ENCODE data around the gene DUSP28.

DUSP28 gene

DNA sequence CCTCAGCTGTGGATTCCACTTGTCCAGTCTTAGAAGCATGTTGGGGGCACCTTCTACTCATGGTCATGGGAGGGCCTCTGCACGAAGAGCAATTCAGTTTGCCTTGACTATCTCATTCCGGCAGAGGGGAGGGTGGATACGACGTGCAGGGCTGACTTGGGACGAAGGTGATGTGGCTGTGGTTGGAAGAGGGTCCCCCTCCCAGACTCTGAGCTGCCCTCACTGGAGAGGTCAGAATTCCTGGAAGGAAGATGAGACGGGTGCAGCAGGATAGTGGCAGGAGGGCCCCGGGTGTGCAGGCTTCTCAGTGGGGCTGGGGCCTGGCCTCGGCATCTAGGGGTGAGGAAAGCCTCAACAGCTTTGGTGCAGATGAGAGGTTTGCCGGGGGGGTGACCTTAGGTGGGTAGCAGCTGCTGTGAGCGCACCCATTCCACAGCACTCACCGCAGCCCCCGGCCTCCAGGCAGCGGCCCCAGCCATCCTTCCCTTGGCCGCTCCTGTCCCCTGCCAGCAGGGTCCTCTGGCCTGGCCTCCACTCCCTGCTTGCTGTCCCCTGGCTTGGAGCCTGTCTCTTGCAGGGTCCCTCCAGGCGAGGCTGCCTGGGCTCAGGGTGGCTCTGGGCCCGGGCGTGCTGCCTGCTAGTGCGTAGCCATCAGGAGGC is 11.3 kb downstream of the DUSP28 start:
- no peak overlapping the region for H3K9ac ChIP-seq (ENCODE audit: low read depth, low read length)
- no peak overlapping the region for H3K4me3 ChIP-seq (ENCODE audit: low read length)
- H3K36me3 ChIP-seq (ENCODE audit: insufficient read depth, low read length), result peaks cover 16% of the 10 kb centered on the region
- H3K4me2 ChIP-seq (ENCODE audit: low read length), result no peak overlapping the region
- peaks cover 28% of the 10 kb centered on the region for H3K4me1 ChIP-seq (ENCODE audit: control insufficient read depth, insufficient read depth, low read length)
- H3K9me3 ChIP-seq (replicated peaks; ENCODE audit: low read length), result no peaks in the 10 kb centered on the region
- H3K27me3 ChIP-seq (ENCODE audit: control insufficient read depth, insufficient read depth, low read length), result no peaks in the 10 kb centered on the region

DNA sequence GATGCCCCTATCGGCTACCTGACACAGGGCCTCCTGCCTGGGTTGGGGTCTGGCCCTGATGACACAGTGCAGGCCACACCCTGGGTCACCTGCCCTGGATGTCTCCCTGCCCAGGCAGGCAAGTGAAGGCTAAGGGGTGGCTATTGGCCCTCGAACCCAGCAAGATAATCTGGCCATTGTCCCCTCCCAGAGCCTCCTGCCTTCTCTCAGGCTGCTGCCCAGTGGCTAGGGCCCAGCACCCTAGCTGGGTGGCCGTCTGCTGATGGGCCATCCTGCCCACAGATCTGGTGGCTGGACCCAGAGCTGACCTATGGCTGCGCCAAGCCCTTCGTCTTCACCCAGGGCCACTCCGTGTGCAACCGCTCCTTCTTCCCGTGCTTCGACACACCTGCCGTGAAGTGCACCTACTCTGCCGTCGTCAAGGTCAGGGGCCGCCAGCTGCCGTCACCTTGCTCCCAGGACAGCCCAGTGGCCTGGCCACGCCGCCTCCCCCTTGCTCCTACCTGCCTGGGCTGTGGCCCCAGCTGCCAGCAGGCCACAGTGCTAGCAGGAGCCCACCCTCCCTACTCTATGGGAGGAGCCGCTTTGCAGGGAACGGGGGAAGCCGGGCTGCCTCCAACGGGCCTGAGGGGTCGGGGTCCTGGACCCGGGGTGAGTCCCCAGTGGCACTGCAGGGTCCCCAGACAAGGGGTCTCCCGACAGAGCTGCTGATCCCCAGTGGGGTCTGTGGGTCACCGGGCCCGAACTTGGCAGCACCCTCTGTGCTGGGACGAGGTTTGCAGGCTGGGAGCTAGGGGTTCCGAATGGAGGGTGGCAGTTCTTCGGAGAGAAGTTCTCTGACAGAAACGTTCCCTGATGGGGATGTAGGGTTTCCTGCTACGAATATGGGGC is 12.2 kb downstream of the DUSP28 start:
- H3K9me3 ChIP-seq (replicated peaks; ENCODE audit: low read length), result no peaks in the 10 kb centered on the region
- no peak overlapping the region for H3K9ac ChIP-seq (ENCODE audit: low read depth, low read length)
- H3K4me2 ChIP-seq (ENCODE audit: low read length), result no peak overlapping the region
- H3K27me3 ChIP-seq (ENCODE audit: control insufficient read depth, insufficient read depth, low read length), result no peaks in the 10 kb centered on the region
- H3K4me1 ChIP-seq (ENCODE audit: control insufficient read depth, insufficient read depth, low read length), result peaks cover 19% of the 10 kb centered on the region
- peaks cover 24% of the 10 kb centered on the region for H3K36me3 ChIP-seq (ENCODE audit: insufficient read depth, low read length)
- no peak overlapping the region for H3K4me3 ChIP-seq (ENCODE audit: low read length)

DNA sequence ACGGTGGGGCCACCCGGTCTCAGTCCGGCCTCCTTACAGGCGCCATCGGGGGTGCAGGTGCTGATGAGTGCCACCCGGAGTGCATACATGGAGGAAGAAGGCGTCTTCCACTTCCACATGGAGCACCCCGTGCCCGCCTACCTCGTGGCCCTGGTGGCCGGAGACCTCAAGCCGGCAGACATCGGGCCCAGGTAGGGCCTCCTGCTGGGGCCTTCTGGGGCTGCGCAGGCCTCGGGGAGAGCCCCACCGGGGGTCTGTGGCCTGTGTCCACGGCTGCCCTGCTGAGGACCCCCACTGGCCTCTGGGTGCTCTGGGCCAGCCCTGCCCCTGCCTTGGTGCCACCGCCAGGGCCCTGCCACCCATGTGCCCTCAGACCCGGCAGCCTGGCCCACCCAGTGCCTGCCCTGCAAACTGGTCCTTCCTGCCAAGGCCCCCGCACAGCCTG is 12.9 kb downstream of the DUSP28 start:
- H3K36me3 ChIP-seq (ENCODE audit: insufficient read depth, low read length), result peaks cover 29% of the 10 kb centered on the region
- no peak overlapping the region for H3K9ac ChIP-seq (ENCODE audit: low read depth, low read length)
- no peak overlapping the region for H3K4me3 ChIP-seq (ENCODE audit: low read length)
- H3K4me1 ChIP-seq (ENCODE audit: control insufficient read depth, insufficient read depth, low read length), result peaks cover 13% of the 10 kb centered on the region
- H3K4me2 ChIP-seq (ENCODE audit: low read length), result no peak overlapping the region
- H3K9me3 ChIP-seq (replicated peaks; ENCODE audit: low read length), result no peaks in the 10 kb centered on the region
- H3K27me3 ChIP-seq (ENCODE audit: control insufficient read depth, insufficient read depth, low read length), result no peaks in the 10 kb centered on the region

DNA sequence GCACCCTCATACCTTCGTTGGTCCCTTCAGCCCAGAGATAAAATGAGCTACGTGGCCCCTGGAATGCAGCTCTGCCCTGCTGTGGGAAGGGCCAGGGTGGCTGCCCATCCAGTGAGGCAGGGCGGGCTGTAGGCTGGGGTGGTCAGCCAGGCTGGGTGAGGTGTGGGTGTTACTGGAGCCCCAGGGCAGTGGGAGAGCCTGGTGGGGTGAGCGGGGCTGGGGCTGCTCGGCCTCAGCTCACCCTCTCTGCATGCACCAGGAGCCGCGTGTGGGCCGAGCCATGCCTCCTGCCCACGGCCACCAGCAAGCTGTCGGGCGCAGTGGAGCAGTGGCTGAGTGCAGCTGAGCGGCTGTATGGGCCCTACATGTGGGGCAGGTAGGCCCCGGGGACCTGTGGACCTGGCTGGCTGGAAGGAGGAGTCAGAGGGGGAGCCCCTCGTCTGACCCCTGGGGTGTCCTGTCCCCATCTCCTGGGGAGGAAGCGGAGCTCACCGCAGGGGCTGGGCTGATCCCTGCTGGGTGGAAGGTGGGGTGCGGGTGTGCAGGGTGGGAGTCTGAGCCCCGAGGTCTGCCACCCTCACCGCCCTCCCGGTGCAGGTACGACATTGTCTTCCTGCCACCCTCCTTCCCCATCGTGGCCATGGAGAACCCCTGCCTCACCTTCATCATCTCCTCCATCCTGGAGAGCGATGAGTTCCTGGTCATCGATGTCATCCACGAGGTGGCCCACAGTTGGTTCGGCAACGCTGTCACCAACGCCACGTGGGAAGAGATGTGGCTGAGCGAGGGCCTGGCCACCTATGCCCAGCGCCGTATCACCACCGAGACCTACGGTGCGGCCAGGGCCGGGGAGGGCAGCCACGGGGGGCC is 13.6 kb downstream of the DUSP28 start:
- Histone ChIP-seq H3K27me3 (ENCODE audit: control insufficient read depth, insufficient read depth, low read length) (no peaks in the 10 kb centered on the region), H3K36me3 (ENCODE audit: insufficient read depth, low read length) (peaks cover 34% of the 10 kb centered on the region)

DNA sequence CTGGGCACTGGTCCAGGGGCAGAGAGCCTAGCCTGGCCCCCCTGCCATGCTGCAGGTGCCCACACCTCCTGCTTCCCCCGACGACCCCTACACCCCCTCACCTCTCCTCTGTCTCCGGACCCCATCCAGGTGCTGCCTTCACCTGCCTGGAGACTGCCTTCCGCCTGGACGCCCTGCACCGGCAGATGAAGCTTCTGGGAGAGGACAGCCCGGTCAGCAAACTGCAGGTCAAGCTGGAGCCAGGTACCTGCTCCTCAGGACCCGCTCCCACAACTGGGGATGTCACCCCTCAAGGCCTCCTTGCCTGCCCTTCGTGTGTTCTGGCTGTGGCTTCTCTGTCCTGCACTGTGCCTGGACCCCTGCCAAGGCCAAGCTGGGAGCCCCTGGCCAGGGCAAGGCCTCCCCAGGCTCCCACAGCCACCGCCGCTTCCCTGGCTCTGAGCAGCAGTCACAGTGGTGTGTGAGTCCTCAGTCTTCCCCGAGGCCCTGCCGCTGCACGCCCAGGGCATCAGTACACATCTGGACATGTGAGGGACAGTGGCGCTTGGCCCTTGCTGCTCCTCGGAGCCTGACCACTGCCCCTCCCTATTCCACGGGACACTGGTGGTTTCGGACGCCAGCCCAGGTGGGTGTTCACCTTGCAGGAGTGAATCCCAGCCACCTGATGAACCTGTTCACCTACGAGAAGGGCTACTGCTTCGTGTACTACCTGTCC is 14.4 kb downstream of the DUSP28 start:
- H3K36me3 ChIP-seq (ENCODE audit: insufficient read depth, low read length), result peaks cover 37% of the 10 kb centered on the region
- no peak overlapping the region for H3K9ac ChIP-seq (ENCODE audit: low read depth, low read length)

More for the DNA sequence above, 13.6 kb downstream of the DUSP28 start:
- peaks cover 13% of the 10 kb centered on the region for H3K4me1 ChIP-seq (ENCODE audit: control insufficient read depth, insufficient read depth, low read length)
- no peak overlapping the region for H3K9ac ChIP-seq (ENCODE audit: low read depth, low read length)
- no peak overlapping the region for H3K4me2 ChIP-seq (ENCODE audit: low read length)
- no peaks in the 10 kb centered on the region for H3K9me3 ChIP-seq (replicated peaks; ENCODE audit: low read length)
- no peak overlapping the region for H3K4me3 ChIP-seq (ENCODE audit: low read length)

DNA sequence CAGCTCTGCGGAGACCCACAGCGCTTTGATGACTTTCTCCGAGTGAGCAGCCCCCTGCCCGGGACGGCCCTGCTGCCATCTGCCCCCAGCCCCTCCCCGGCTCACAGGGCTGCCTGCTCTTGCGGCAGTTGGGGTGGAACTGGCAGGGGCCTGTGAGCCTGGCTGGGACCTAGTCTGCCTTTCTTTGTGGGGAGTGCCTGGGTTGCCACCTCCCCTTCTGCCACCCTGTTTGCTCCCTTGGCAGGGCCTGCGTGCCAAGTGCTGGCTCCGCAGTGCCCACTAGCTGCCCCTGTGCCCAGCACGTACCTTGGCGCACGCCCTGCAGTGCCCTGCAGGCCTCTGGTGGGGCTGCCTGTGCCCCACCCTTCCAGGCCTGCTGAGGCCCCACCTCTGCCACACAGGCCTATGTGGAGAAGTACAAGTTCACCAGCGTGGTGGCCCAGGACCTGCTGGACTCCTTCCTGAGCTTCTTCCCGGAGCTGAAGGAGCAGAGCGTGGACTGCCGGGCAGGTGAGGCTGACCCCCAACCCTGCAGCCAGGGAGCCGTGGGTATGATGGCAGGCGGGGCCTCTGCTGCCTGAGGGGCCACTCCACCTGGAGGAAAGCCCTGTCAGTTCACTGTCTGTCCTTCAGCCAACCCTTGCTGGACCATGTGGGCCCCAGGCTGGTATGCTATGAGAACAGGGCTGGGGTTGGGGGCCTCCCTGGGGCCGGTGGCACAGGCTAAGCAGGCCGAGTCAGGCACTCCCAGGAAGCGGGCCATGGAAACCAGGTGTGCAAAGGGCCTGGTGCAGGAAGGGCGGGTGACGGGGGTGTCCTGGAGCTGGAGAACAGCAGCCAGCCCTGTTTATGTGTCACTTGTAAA is 15.2 kb downstream of the DUSP28 start:
- no peak overlapping the region for H3K4me2 ChIP-seq (ENCODE audit: low read length)
- no peaks in the 10 kb centered on the region for H3K9me3 ChIP-seq (replicated peaks; ENCODE audit: low read length)
- no peak overlapping the region for H3K4me3 ChIP-seq (ENCODE audit: low read length)
- H3K27me3 ChIP-seq (ENCODE audit: control insufficient read depth, insufficient read depth, low read length), result no peaks in the 10 kb centered on the region
- H3K9ac ChIP-seq (ENCODE audit: low read depth, low read length), result no peak overlapping the region
- H3K36me3 ChIP-seq (ENCODE audit: insufficient read depth, low read length), result peaks cover 37% of the 10 kb centered on the region
- H3K4me1 ChIP-seq (ENCODE audit: control insufficient read depth, insufficient read depth, low read length), result peaks cover 15% of the 10 kb centered on the region

More for the DNA sequence above, 14.4 kb downstream of the DUSP28 start:
- H3K9me3 ChIP-seq (replicated peaks; ENCODE audit: low read length), result no peaks in the 10 kb centered on the region
- H3K27me3 ChIP-seq (ENCODE audit: control insufficient read depth, insufficient read depth, low read length), result no peaks in the 10 kb centered on the region
- H3K4me1 ChIP-seq (ENCODE audit: control insufficient read depth, insufficient read depth, low read length), result peaks cover 13% of the 10 kb centered on the region
- H3K4me3 ChIP-seq (ENCODE audit: low read length), result no peak overlapping the region
- no peak overlapping the region for H3K4me2 ChIP-seq (ENCODE audit: low read length)

DNA sequence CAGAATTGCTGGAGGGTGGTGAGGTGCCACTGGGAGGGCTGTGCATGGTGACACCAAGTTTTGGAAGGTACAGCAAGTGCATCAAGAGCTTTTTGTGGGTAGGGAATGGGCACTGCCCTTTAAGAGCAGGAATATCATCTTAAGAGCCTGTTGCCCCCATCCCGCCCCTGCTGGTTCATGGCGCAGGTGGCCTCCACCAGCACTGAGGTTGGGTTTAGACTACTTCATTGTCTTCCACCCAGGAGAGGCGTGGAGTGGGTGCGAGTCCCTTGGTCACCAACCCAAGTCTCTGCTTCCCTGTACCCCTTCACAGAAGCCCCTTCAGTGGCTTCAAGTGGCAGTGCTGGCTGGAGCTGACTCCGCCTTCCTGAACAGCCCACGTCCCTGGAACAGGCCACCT is 15.9 kb downstream of the DUSP28 start:
- no peaks in the 10 kb centered on the region for H3K27me3 ChIP-seq (ENCODE audit: control insufficient read depth, insufficient read depth, low read length)
- no peak overlapping the region for H3K4me2 ChIP-seq (ENCODE audit: low read length)
- H3K9me3 ChIP-seq (replicated peaks; ENCODE audit: low read length), result no peaks in the 10 kb centered on the region
- peaks cover 18% of the 10 kb centered on the region for H3K4me1 ChIP-seq (ENCODE audit: control insufficient read depth, insufficient read depth, low read length)
- no peak overlapping the region for H3K9ac ChIP-seq (ENCODE audit: low read depth, low read length)
- H3K4me3 ChIP-seq (ENCODE audit: low read length), result no peak overlapping the region
- peaks cover 37% of the 10 kb centered on the region for H3K36me3 ChIP-seq (ENCODE audit: insufficient read depth, low read length)

DNA sequence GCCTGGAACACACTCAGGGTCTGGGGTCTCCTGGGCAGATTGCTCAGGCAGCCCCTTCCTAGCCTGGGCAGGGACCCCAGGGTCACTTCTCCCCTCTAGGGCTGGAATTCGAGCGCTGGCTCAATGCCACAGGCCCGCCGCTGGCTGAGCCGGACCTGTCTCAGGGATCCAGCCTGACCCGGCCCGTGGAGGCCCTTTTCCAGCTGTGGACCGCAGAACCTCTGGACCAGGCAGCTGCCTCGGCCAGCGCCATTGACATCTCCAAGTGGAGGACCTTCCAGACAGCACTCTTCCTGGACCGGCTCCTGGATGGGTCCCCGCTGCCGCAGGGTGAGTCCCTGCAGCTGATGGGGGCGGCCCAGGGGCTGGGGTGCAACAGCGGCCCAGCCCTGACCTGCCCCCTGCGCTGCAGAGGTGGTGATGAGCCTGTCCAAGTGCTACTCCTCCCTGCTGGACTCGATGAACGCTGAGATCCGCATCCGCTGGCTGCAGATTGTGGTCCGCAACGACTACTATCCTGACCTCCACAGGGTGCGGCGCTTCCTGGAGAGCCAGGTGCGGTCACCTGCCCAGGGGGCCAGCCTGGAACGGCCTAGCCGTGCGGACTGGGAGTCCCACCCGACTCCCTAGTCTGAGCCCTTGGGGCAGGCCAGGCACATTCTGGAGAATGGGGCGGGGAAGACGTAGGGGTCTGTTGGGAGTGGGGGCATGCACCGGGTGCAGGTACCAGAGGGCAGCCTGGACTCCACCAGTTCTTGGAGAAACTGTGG is 16.5 kb downstream of the DUSP28 start:
- peaks cover 18% of the 10 kb centered on the region for H3K4me1 ChIP-seq (ENCODE audit: control insufficient read depth, insufficient read depth, low read length)
- no peak overlapping the region for H3K4me3 ChIP-seq (ENCODE audit: low read length)
- no peaks in the 10 kb centered on the region for H3K9me3 ChIP-seq (replicated peaks; ENCODE audit: low read length)
- peaks cover 37% of the 10 kb centered on the region for H3K36me3 ChIP-seq (ENCODE audit: insufficient read depth, low read length)
- H3K9ac ChIP-seq (ENCODE audit: low read depth, low read length), result no peak overlapping the region
- H3K27me3 ChIP-seq (ENCODE audit: control insufficient read depth, insufficient read depth, low read length), result no peaks in the 10 kb centered on the region
- no peak overlapping the region for H3K4me2 ChIP-seq (ENCODE audit: low read length)

DNA sequence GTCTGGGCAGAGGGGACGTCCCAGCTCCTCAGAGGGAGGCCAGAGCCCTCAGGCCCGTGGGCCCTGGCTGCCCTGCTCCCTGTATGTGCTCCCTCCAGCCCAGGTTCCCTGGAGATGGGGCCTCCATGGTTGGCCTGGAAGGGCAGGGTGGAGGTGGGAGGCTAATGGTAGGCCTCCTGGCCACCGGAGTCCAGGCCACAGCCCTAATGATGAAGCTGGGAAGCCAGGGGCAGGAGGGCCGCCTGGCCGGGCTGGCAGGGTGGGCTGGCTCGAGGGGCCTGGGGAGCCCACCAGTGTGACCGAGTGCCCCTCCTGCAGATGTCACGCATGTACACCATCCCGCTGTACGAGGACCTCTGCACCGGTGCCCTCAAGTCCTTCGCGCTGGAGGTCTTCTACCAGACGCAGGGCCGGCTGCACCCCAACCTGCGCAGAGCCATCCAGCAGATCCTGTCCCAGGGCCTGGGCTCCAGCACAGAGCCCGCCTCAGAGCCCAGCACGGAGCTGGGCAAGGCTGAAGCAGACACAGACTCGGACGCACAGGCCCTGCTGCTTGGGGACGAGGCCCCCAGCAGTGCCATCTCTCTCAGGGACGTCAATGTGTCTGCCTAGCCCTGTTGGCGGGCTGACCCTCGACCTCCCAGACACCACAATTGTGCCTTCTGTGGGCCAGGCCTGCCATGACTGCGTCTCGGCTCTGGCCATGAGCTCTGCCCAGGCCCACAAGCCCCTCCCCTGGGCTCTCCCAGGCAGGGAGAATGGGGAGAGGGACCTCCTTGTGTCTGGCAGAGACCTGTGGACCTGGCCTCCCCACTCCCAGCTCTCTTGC is 17.3 kb downstream of the DUSP28 start:
- Histone ChIP-seq H3K27me3 (ENCODE audit: control insufficient read depth, insufficient read depth, low read length) (no peaks in the 10 kb centered on the region), H3K4me3 (ENCODE audit: low read length) (no peak overlapping the region), H3K36me3 (ENCODE audit: insufficient read depth, low read length) (peaks cover 37% of the 10 kb centered on the region), H3K4me2 (ENCODE audit: low read length) (no peak overlapping the region), H3K9me3 (replicated peaks; ENCODE audit: low read length) (no peaks in the 10 kb centered on the region), H3K9ac (ENCODE audit: low read depth, low read length) (no peak overlapping the region), H3K4me1 (ENCODE audit: control insufficient read depth, insufficient read depth, low read length) (peaks cover 18% of the 10 kb centered on the region)
